C4-2B (cell line): ENCODE data around the gene NCKAP5.

ENCODE experiments used
- H3K27ac ChIP-seq: fragments of 450-650 bp; 2 replicates; pipeline ENCODE4 v1.5.1; 2017
- CTCF ChIP-seq: fragments of 450-650 bp; conservative IDR thresholded peaks from 2 replicates; pipeline ENCODE4 v1.5.1; 2017; ENCODE audit warnings: mild to moderate bottlenecking
- ZFX ChIP-seq: fragments of 450-650 bp; IDR thresholded peaks from 2 replicates; pipeline ENCODE4 v1.6.1; 2017

Gene NCKAP5

GRCh38 chr2:133341575-133341974 is 226.7 kb downstream of the NCKAP5 start:
- no peak overlapping the region for H3K27ac ChIP-seq
- TF ChIP-seq CTCF (no peak), ZFX (no peak)

GRCh38 chr2:133338224-133338623 is 230.0 kb downstream of the NCKAP5 start:
- H3K27ac ChIP-seq = no peak overlapping the region
- TF ChIP-seq CTCF (no peak), ZFX (no peak)

- no peak overlapping the region for H3K27ac ChIP-seq
- no peak for TF ChIP-seq ZFX
These were observed 233.3 kb downstream of the NCKAP5 start for GRCh38 chr2:133334923-133335322.

GRCh38 chr2:133333181-133333580 is 235.1 kb downstream of the NCKAP5 start:
- no peak for TF ChIP-seq CTCF
- no peak for TF ChIP-seq ZFX
- no peak overlapping the region for H3K27ac ChIP-seq

- TF ChIP-seq CTCF (no peak), ZFX (no peak)
- H3K27ac ChIP-seq = no peak overlapping the region
These were observed 236.8 kb downstream of the NCKAP5 start for GRCh38 chr2:133331436-133331835.

- H3K27ac ChIP-seq = no peak overlapping the region
- TF ChIP-seq ZFX = no peak
- TF ChIP-seq CTCF = no peak
These were observed 241.4 kb downstream of the NCKAP5 start for GRCh38 chr2:133326652-133327397.

GRCh38 chr2:133324150-133324561 is 244.1 kb downstream of the NCKAP5 start:
- TF ChIP-seq CTCF (no peak), ZFX (no peak)

GRCh38 chr2:133322909-133323308 is 245.4 kb downstream of the NCKAP5 start:
- H3K27ac ChIP-seq = no peak overlapping the region
- TF ChIP-seq CTCF (no peak), ZFX (no peak)

More at GRCh38 chr2:133324150-133324561, 244.1 kb downstream of the NCKAP5 start:
- no peak overlapping the region for H3K27ac ChIP-seq
